Skin epidermis (tissue), 12 donors: Measurements from ENCODE around the gene CRB2.
A peak's percentile ranks its signal among the peaks of the same experiment; 100 is the strongest.

Experiments used
- H3K27ac ChIP-seq, 21 experiments: fragments of 200-600 bp; sonication (generic) in 11 of 21; one replicate each; pipeline ENCODE4 v1.5.0; 2020; ENCODE audit warnings: mild to moderate bottlenecking in 3 of 21, inconsistent platforms in 2 of 21, moderate library complexity in 2 of 21
- H3K4me3 ChIP-seq, 7 experiments: fragments of 200-600 bp; sonication (generic) in 2 of 7; one replicate each; pipeline ENCODE4 v1.5.0; 2020; ENCODE audit warnings: inconsistent platforms in 2 of 7, mild to moderate bottlenecking in 2 of 7, moderate library complexity in 1 of 7

Gene CRB2

DNA sequence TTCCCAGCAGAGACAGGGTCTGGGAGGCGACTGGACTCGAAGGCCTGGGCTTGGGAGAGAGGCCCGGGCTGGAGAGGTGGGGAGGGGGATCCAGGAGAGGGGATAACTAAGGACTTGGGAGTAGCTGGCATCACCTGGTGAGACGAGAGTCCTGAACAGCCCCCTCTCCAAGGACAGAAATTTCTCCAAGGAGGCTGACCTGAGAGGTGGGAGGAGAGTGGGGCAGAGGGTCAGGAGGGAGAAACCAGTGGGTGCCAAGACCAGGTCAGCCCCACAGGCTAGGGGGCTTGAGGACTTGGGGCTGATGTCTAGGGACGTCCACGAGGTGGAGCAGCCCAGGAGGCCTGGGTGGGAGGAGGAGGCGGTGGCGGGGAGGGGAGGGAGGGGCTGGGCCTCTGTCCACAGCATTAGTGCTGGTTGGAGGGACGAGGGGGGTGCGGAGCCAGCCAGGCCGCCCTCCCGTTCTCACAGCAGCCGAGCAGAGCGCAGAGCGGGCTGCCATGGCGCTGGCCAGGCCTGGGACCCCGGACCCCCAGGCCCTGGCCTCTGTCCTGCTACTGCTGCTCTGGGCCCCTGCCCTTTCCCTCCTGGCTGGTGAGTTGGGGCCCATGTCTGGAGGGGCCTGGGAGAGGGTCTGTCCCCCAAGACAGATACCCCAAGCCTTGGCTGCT, at the start of gene CRB2:
Gene CRB2, plus strand, starts transcription at position 437 of the 671 bp plus-strand sequence. Its CDS starts 64 bp downstream, at position 501.
- Histone ChIP-seq H3K27ac (peak within 1 kb of the TSS in 3 of 21 experiments; percentile 16 to 32 (median 23)), H3K4me3 (peak within 1 kb of the TSS in 1 of 7 experiments; percentile 21)

DNA sequence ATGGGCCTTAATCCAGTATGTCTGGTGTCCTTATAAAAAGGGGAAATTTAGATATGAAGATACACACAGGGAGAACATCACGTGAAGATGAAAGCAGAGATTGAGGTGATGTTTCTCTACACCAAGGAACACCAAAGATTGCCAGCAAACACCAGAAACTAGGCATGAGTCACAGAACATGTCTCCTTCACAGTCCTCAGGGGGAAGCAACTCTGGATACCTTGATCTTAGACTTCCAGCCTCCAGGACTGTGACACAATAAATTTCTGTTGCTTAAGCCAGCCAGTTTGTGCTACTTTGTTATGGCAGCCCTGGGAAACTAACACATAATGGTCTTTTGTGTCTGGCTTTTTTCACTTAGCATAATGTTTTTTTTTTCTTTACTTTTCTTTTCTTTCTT, 46.4 kb upstream of the CRB2 start:
- no peak overlapping the region for H3K27ac ChIP-seq

DNA sequence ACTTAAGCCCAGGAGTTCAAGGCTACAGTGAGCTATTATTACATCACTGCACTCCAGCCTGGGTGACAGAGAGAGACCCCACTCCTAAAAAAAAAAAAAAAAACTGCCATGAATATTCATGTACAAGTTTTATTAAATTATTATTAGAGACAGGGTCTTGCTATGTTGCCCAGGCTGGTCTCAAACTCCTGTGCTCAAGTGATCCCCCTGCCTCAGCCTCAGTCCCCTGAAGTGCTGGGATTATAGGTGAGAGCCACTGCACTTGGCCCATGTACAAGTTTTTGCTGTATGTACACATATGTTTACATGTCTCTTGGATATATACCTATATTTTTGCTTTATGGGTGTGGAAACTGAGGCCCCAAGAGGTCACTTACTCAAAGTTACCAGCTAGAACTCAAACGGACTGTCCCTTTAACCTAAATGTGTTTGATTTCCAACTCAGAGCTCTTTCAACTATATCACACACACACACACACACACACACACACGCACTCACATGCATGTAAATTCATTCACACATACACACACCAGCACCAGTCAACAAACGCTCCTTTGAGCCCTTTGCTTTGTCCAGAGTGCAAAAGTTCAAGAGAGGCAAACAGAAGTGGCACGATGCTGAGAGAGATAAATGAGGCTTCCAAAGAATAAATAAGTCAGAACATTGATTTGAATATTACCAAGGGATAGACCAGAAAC, 45.3 kb upstream of the CRB2 start:
- no peak overlapping the region for H3K27ac ChIP-seq

More for the DNA sequence above, 46.4 kb upstream of the CRB2 start:
- H3K4me3 ChIP-seq: no peak overlapping the region

DNA sequence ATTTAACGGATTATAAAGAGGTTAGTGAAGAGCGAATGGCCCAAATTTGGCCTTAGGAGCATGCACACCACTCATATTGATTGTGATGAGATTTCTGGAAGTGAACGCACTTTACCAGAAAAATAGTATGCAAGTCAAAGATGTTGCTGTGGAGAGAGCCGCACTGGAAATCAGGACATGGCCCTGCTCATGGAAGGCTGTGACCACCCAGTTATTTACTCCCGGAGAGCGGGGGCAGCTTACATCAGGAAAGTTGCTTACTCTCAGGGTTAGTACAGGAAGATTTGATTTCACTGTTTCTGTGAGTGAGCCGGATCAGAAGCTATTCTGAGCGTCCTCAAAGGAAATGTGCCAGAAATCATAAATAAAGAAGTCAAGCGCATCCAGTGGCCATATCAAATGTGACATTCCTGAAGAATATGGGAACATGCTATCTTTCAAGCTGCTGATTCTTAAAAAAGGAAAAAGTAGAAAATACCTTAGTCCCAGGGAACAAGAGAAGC, 44.7 kb upstream of the CRB2 start:
- H3K4me3 ChIP-seq: no peak overlapping the region

More for the DNA sequence above, 45.3 kb upstream of the CRB2 start:
- no peak overlapping the region for H3K4me3 ChIP-seq

DNA sequence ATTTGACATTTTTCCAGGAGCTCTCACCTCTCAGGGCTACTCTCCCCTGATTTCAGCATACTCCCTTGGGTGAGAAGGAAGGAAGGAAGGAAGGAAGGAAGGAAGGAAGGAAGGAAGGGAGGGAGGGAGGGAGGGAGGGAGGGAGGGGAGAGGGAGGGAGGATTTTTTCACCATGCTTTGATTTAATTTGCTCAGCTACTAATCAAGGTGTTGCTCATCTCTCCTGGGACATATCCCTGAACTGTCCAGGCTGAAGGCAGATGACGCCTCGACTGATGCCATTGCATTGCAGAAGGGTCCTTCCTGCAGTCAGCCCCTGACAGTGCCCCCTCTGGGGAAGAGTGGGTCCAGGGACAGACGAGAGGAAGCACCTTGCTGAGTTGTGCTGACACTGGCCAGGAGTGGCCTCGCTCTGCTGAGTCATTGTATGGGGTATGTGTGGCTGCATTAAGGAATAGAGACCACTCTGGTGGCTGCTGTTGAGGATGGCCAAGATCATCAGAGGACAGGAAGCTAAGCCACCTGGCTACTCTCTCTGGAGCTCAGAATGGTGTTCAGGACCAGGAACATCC, 43.6 kb upstream of the CRB2 start:
- Histone ChIP-seq H3K27ac (no peak overlapping the region), H3K4me3 (no peak overlapping the region)

More for the DNA sequence above, 44.7 kb upstream of the CRB2 start:
- no peak overlapping the region for H3K27ac ChIP-seq

DNA sequence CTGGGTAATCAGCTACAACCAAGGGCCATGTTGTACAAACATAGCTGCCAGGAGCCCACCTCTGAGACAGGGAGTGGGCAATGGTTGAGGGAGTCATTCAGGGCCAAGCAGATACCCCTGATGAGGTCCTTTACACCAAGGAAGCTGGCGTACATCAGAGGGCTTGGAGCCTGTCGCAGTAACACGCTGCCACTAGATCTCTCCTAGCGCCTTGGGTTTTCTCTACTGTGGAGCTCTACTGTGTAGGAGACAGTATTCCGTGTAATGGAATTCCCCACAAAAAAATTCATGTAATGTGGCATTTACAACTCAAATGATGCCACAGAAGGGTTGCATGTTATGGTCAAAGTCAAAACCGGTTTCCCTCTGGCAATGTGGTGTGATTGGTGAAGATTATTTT, 41.4 kb upstream of the CRB2 start:
- H3K27ac ChIP-seq: no peak overlapping the region
- H3K4me3 ChIP-seq: no peak overlapping the region

DNA sequence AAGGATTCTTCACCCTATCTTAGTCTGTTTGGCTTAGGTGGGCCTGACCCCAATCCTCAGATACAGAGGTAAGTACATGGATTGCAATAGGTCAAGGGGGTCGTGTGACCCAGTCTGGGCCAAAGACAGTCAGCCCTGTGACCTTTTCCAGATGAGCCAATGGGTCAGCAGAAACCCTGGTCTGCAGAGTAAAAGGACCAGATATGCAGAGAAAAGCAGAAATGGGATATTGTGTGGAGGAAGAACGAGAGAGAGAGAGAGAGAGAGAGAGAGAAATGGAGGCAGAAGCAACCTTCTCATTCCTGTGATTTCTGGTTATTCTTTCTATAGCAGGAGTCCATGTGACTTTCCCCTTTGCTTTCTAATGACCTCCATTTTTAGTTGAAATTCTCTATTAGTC, 40.4 kb upstream of the CRB2 start:
- Histone ChIP-seq H3K27ac (no peak overlapping the region), H3K4me3 (no peak overlapping the region)

DNA sequence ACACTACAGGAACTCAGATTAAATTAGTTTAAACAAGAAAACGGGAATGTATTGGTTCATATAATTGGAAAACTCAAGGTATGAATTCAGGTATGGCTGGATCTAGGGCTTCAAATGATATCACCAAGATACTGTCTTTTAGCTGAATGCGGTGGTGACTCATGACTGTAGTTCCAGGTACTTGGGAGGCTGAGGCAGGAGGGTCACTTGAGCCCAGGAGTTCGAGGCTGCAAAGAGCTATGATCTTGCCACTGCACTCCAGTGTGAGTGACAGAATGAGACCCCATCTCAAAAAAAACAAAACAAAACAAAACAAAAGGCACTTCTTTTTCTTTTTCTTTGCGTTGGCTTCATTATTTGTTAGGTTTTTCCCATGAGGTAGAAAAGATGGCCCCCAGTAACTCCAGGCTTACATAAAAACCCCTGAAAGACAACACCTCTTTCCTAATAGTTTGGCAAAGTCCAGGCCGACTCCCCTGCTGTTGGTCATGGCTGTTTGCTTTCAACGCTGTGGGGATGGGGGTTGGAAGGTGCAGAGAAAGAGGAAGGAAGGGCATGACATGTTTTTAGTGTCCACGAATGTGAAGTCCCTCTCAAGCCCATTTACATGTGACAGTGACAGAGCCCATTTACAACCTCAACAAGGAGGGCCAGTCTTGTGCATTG, 39.8 kb upstream of the CRB2 start:
- no peak overlapping the region for H3K4me3 ChIP-seq
- H3K27ac ChIP-seq: no peak overlapping the region

DNA sequence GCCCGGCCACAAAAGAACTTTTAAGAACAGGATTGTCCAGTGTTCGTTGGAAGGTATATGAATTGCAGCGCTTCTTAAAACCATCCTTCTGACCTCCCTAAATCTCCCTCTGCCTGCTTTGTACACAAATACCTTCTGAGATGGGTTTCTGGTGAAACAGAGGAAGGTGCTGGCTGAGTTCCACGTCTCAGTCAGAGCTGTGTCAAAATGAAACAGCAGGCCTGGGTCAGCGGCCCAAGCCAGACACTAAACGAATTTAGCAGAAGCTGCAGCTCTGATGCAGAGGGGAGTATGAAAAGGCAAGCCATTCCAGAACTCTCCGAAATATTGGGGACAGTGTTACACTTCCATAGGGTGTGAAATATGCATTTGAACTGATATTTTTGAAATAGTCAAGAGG, 37.8 kb upstream of the CRB2 start:
- no peak overlapping the region for H3K4me3 ChIP-seq
- H3K27ac ChIP-seq: no peak overlapping the region

DNA sequence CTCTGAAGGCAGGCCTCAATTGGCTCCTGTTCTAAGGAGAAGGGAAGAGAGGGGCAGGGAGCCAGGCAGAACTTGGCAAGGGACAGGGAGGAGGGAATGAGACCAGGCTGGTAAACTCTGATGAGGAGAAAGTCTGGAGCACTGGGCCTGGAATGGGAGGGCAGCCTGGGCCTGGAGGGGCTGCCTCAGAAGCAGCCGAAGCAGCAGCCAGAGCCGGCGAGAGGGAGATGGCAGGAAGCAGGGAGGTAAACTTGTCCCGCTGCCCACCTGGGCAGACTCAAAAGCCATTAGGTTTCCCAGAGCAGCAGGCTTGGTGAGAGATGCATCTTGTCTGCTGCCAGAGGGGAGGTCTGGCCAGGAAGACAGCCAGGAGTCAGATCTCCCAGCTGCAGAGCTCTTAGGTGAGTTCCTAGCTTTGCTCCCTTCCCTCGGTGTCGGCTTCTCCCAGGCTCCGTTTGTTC, 37.0 kb upstream of the CRB2 start:
- Histone ChIP-seq H3K27ac (no peak overlapping the region), H3K4me3 (no peak overlapping the region)

DNA sequence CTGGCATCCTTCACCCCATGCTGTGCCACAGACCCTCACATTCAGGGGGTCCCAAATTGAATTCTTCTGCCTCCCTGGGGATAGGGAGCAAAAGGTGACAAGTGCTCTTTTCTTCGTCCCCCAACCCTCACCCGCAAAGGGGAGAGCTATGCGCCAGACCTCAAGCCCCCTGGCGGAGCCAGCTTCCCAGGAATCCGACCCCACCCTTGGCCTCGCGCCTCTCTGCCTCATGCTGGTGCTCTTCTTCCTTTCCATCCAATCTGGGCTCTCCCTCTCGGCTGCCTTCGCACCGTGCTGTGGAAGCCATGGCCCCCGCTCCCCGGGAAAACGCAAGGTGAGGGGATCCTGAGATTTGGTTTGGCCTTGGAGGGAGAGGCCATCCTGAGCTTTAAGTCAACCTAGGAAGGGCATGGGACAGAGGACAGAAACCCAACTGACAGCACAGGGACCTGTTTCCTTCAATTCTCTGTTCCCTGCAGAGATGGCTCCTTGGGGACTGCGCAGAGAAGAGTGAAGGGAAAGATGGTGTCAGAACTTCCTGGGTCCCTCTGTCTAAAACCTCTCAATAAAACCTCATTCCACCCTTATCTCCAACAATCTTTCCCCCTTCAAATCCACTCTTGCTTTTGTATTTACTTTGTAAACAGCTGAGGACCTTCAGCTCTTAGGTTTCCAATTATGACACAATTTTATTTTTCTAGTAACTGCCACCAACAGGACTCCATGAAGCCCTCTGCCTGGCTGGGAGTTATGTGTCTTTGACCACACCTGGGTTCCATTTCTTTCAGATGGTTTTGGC, 36.3 kb upstream of the CRB2 start:
- Histone ChIP-seq H3K27ac (no peak overlapping the region), H3K4me3 (no peak overlapping the region)

DNA sequence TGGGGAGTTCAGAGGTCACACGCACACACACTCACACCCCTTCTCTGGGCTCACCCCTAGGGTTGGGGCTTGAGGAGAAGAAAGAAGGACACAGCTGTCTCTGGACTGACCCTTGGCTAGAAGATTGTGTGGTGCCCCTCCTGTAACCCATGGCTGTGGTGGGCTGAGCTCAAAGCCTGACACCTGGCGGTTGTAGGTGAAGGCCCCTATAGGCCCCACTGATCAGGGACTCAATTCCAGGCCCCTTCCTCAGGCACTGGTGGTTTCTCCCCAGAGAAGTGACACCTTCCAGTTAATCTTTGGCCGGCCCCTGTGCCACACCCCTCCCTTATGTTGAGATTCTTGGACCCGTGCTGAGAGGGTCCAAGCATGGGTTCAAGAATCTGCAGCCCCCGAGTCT, 35.2 kb upstream of the CRB2 start:
- Histone ChIP-seq H3K4me3 (no peak overlapping the region), H3K27ac (no peak overlapping the region)

DNA sequence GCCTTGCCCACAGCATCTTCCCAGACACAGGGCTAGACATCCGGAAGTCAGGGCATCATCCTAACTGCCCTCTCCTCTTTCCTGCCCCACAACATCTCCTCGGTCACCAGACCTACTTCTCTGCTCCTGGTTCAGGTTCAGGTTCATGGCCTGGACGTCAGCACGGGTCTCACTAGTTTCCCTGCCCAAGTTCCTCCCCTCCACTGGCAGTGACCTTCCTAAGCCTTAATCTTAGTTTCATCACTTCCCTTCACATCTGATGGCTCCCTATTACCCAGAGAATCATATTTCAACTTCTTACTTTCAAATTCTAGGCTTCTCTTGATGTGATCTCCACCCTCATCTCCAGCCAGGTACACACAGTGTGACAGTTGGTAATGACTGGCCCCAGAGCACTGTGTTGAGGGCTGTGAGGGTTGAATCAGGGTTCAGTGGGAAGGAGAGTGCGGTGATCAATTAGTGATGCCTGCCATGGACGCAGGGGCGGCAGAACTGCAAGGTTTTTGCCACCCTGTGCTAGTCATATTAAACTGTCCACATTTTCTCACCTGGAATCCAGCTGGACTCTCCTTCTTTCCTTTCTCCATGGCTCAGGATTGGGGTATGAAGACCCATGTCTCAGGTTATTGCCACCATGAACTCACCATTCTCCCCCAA, 34.3 kb upstream of the CRB2 start:
- Histone ChIP-seq H3K27ac (peak overlapping the region in 4 of 21 experiments; percentile 26 to 78 (median 69)), H3K4me3 (no peak overlapping the region)

DNA sequence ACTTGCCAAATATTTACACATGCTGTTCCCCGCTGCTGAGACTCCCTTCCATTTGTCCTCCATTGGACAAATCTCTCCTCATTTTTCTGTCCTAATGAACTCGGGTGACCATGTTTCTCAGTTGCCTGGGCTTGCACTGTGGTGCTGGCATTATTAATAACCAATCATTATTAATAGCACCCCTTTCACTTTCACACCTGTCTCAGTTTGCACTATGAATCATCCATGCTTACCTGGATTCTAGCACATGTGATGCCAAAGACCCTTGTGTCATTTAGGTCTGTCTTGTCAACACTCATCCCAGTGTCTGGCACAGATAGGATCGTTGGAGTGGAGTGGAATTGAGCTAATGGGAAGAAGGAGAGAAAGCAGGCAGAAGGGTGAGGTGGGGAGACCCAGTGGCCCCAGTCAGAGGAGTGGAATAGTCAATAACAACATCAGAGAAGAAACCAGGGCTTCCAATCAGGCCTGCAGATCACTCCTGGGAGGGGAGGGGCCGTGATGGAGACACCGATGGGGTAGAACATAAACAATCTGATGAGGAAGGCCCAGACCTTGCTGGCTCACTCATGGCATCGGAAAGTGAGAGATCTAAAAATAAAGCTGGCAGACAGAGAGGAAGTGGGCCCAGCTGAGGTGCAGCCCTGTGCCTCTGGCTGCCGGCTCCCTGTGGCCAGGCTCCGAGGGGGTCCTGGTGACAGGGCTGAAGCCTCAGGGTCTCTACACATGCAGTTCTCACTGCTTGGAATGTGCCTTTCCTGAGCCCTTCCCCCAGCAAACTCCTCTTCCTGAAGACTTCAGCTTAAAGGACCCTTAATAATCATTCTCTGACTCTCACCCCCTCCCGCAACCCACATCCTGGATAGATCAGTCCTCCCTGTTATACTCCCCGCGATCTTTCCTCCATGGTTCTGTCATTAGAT, 33.5 kb upstream of the CRB2 start:
- Histone ChIP-seq H3K27ac (peak overlapping the region in 9 of 21 experiments; percentile 3 to 78 (median 51)), H3K4me3 (no peak overlapping the region)

DNA sequence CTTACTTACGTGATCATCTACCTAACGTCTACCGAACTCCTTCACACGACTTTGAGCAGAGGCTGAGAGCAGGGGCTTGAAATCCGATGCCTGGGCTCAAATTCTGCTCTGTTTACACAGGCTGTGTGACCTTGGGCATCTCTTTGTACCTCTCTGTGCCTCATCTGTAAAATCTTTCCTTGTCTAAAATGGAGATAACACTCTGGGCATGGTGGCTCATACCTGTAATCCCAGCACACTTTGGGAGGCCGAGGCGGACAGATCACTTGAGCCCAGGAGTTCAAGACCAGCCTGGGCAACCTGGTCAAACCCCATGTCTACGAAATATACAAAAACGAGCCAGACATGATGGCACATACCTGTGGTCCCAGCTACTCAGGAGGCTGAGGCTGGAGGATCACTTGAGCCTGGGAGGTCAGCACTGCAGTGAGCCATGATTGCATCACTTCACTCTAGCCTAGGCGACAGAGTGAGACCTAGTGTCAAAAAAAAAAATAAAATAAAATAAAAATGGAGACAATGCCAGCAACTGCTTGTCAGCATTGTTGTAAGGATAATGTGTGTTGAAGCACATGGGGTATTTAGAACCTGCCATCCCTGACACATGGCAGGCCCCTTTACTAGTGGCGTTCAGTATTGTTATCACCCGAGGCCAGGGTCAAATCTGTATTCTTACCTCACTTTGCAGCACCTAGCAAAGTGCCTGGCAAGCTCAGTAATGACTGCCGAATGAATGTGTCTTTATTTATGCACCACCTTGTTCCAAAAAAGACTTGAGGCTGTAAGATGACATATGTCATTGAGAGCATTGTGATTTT, 32.6 kb upstream of the CRB2 start:
- no peak overlapping the region for H3K4me3 ChIP-seq
- H3K27ac ChIP-seq: peak overlapping the region in 9 of 21 experiments; percentile 3 to 78 (median 51)

DNA sequence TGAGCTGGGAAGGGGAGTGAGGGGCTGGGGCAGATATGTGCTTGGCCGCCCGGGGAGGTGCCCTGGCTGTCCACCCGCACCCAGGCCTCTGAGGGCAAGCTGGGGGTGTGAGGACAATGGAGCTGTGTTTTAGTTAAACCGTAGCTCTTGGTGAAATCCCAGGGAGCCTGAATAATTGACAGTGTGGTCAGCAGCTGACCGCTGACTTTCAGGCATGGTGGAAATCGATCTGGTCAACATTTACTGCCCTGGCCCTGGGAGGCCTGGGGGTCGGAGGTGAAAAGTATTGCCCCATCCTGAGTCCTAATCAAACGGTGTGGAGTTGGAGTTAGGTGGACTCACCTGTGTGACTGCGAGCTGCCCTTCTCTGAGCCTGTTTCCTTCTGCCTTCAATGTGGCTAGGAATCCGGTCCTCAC, 31.2 kb upstream of the CRB2 start:
- Histone ChIP-seq H3K4me3 (no peak overlapping the region), H3K27ac (no peak overlapping the region)

DNA sequence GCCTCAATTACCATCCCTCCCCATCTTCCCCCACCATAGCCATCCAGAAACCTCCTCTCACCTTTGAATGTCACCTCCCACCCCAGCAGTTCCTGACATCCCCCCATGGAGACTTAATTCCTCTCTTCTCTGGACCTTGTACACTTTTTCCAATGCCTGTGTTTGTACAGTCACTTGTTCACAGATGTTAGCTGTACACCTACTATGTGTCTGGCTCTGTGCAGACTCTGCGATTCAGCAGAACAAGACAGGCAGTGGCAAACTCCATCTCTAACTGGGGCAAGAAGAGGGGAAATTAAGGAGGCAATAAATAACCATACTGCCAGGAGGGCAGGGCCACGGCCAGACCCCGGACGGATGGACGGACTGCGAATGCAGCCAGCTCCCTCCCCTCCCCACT, 29.8 kb upstream of the CRB2 start:
- H3K27ac ChIP-seq: peak overlapping the region in 1 of 21 experiments; percentile 0
- no peak overlapping the region for H3K4me3 ChIP-seq
